Astrocyte (in vitro differentiated cells and primary cell): ENCODE data around the gene SEMA3G.

Experiments
- CTCF ChIP-seq: IDR thresholded peaks from 2 replicates; pipeline ENCODE4 v1.5.1; 2011; ENCODE audit warnings: low read depth, mild to moderate bottlenecking, inconsistent platforms, low read length, moderate library complexity; ENCODE audit not compliant: insufficient read depth
- EZH2 ChIP-seq: IDR thresholded peaks from 2 replicates; pipeline ENCODE4 v1.6.1; 2012; ENCODE audit warnings: mild to moderate bottlenecking, low read length, inconsistent platforms; ENCODE audit not compliant: insufficient read depth

GRCh38 chr3:52402706-52403270, 42.1 kb downstream of the SEMA3G start:
- TF ChIP-seq EZH2, result no peak
- no peak for TF ChIP-seq CTCF
